GM12872 (cell line): ENCODE measurements around the gene MT2A.

Experiments used
- TF ChIP-seq, protein P1 (sequence below): IDR thresholded peaks from 3 replicates; pipeline ENCODE4 v1.5.1; 2011; ENCODE audit warnings: low read depth, mild to moderate bottlenecking, low read length, moderate library complexity; ENCODE audit not compliant: insufficient read depth

Gene MT2A

GRCh38 chr16:56604966-56605365, 3.4 kb upstream of the MT2A start:
- TF ChIP-seq, protein P1, sequence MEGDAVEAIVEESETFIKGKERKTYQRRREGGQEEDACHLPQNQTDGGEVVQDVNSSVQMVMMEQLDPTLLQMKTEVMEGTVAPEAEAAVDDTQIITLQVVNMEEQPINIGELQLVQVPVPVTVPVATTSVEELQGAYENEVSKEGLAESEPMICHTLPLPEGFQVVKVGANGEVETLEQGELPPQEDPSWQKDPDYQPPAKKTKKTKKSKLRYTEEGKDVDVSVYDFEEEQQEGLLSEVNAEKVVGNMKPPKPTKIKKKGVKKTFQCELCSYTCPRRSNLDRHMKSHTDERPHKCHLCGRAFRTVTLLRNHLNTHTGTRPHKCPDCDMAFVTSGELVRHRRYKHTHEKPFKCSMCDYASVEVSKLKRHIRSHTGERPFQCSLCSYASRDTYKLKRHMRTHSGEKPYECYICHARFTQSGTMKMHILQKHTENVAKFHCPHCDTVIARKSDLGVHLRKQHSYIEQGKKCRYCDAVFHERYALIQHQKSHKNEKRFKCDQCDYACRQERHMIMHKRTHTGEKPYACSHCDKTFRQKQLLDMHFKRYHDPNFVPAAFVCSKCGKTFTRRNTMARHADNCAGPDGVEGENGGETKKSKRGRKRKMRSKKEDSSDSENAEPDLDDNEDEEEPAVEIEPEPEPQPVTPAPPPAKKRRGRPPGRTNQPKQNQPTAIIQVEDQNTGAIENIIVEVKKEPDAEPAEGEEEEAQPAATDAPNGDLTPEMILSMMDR = no peak

DNA sequence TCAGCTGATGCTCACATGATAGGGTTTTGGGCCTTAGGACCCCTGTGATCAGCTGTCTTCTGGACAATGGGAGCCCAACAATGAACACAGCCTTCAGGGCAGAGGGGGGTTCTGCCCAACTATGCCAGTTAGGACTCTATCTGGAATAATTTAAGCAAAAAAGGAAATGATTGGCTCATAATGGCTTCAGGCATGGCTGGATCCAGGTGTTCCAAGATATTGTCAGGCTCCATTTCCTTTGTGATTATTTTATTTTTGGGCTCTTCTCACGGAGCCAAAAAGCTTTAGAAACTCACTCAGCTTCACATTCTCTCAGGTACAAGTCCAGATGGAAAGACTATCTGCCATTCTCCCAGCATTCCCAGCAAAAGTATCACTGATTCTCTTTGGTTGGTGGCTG, 2.9 kb upstream of the MT2A start:
- TF ChIP-seq, protein P1 = no peak

DNA sequence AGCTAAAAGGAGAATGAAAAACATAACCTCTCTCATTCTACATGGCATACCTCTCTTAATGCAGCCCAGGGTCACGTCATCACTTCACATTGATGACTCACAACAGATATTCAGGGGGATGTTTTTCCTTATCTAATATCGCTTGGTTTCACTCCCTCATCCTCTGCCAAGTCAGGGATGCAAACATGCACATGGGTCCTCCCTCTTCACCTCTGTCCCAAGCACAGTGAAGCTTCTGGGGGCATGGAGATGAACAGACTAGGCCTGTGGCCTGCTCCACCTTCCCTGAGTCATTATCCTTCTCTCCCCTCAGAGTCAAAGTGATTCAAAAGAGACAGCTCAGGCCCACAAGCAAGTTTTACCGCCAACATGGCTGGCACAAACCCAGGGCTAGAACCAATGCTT, 2.3 kb upstream of the MT2A start:
- TF ChIP-seq, protein P1 = no peak

DNA sequence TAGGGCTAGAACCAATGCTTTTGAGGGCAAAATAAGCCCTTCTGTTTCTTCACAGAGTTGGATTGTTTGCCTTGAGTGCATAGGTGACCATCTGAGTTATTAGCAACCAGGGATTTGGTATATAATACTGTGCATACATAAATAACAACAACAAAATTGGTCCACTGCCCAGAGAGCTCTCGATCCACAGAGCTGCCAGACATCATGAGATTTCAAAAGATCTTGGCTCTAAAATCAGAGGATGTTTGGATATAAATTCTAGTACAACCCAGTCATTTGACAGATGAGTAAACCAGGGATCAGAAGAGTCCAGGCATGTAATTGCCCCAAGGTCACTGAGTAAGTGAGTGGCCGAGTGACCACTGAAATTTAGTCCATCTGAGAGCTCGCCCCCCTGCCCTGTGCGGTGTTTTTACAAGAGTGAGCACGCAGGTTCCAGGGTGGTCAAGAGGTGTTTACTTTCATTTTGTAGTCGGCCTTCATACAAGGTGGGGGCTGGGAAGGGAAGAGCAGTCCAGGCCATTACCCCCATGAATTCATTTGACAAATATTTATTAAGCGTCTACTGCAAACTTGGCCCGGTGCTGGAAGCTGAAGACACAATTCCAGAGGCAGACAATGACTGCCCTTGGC, 1.8 kb upstream of the MT2A start:
- TF ChIP-seq, protein P1 = no peak

GRCh38 chr16:56607109-56607618, 1.2 kb upstream of the MT2A start:
- TF ChIP-seq, protein P1 = no peak

DNA sequence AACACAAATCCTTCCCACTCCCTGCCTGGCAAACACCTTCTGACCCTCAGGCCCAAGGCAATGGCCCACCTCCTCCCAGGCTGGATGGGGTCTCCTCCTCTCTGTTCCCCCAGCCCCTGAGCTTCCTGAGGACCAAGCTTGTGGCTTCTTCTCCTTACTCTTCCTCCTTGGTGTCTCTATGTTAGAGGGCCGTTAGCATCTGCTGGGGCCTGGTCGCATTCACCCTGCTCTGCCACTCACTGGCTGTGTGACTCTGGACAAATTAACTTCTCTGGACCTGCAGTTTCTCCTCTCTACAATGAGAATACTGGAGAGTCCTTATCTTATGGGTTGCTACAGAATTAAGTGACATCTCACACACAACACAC, 725 bp upstream of the MT2A start:
- TF ChIP-seq, protein P1 = no peak

GRCh38 chr16:56608876-56609462, 585 bp downstream of the MT2A start:
- TF ChIP-seq, protein P1 = 0 out of 3 replicates have a peak, but pooled peaks have one; percentile 3
